K562 (cell line): ENCODE measurements around the gene FAM234A. TPM values are rescaled to one million over a fixed set of nuclear protein-coding genes. Genes with fewer than 3 reads are reported as not detected.

Source experiments
- CREB3 ChIP-seq: fragments of 450-650 bp; conservative IDR thresholded peaks from 2 replicates; pipeline ENCODE4 v1.6.1; 2016; ENCODE audit warnings: missing genetic modification characterization, low read depth, mild to moderate bottlenecking, missing compliant biosample characterization, moderate library complexity
- EHMT2 ChIP-seq: fragments of 450-650 bp; IDR thresholded peaks from 2 replicates; pipeline ENCODE4 v1.6.1; 2018; ENCODE audit warnings: antibody characterized with exemption
- ELF1 ChIP-seq: fragments of 200-800 bp; sonication (Bioruptor generic); IDR thresholded peaks from 2 replicates; pipeline ENCODE4 v1.6.1; 2016; ENCODE audit warnings: missing genetic modification characterization, missing compliant biosample characterization
- FOXJ3 ChIP-seq: sonication (generic); formaldehyde crosslinking; IDR thresholded peaks from 2 replicates; pipeline ENCODE4 v1.4.0; 2020; ENCODE audit warnings: mild to moderate bottlenecking, missing genetic modification reagents
- HMG20B ChIP-seq: fragments of 250-450 bp; sonication (Bioruptor Pico); IDR thresholded peaks from 2 replicates; pipeline ENCODE4 v1.5.0; 2021; ENCODE audit warnings: mild to moderate bottlenecking
- NR3C1 ChIP-seq: sonication (generic); formaldehyde crosslinking; IDR thresholded peaks from 2 replicates; pipeline ENCODE4 v1.8.1; 2022; ENCODE audit warnings: missing genetic modification reagents
- SAP30 ChIP-seq: fragments of 200-600 bp; sonication (generic); IDR thresholded peaks from 2 replicates; pipeline ENCODE4 v1.6.1; 2012; ENCODE audit warnings: borderline replicate concordance, low read depth, mild to moderate bottlenecking, moderate library complexity, low read length, control low read depth, inconsistent platforms; ENCODE audit not compliant: insufficient read depth, poor library complexity, severe bottlenecking
- STAT6 ChIP-seq: sonication (generic); formaldehyde crosslinking; IDR thresholded peaks from 2 replicates; pipeline ENCODE4 v1.8.1; 2023; ENCODE audit warnings: mild to moderate bottlenecking, missing genetic modification reagents
- TRIM24 ChIP-seq, 2 experiments: fragments of 450-650 bp; IDR thresholded peaks; 2 replicates each; pipeline ENCODE4 v1.6.1; 2016
- TRIM25 ChIP-seq: fragments of 450-650 bp; IDR thresholded peaks from 2 replicates; pipeline ENCODE4 v1.7.0; 2016; ENCODE audit warnings: borderline replicate concordance
- ZC3H11A ChIP-seq: IDR thresholded peaks from 2 replicates; pipeline ENCODE4 v1.6.1; 2012; ENCODE audit warnings: low read depth, low read length, improper control_type of control experiment
- ZMIZ1 ChIP-seq, 2 experiments: fragments of 150-350 bp in 1 of 2; IDR thresholded peaks; 2 replicates each; pipeline ENCODE4 v1.6.1; 2012 to 2016; ENCODE audit warnings: low read depth in 2 of 2, low read length in 2 of 2, mild to moderate bottlenecking in 1 of 2, moderate library complexity in 1 of 2
- ZNF197 ChIP-seq: fragments of 200-800 bp; sonication (Bioruptor generic); IDR thresholded peaks from 2 replicates; pipeline ENCODE4 v1.6.1; 2016; ENCODE audit warnings: low read depth, missing genetic modification characterization, missing compliant biosample characterization
- ZNF280A ChIP-seq: fragments of 450-650 bp; IDR thresholded peaks from 2 replicates; pipeline ENCODE4 v1.6.1; 2018; ENCODE audit warnings: mild to moderate bottlenecking, low read depth; ENCODE audit not compliant: partially characterized antibody
- ZNF384 ChIP-seq: IDR thresholded peaks from 2 replicates; pipeline ENCODE4 v1.6.1; 2012; ENCODE audit warnings: low read depth, low read length, improper control_type of control experiment
- ZNF41 ChIP-seq: fragments of 250-450 bp; sonication (Bioruptor Pico); conservative IDR thresholded peaks from 2 replicates; pipeline ENCODE4 v1.4.0; 2020; ENCODE audit warnings: mild to moderate bottlenecking
- polyA plus RNA-seq, 8 experiments: library from polyadenylated mRNA; depleted of rRNA in 4 of 8; stranded (reverse) in 5 of 8; unstranded in 3 of 8; fragments of >200 nt; fragmentation: Nextera tagmentation in 2 of 8; fragmentation: Illumina TruSeq in 1 of 8; extraction: Ambion mirVana in 2 of 8; extraction: Trizol in 1 of 8; gene quantifications; 2 replicates each; pipeline versions ENCODE4 v1.2.1 to v1.2.3, GENCODE V29; 2011 to 2014; ENCODE audit warnings: inconsistent platforms in 1 of 8, missing spikeins in 1 of 8
- total RNA-seq, 7 experiments: library from RNA; depleted of rRNA in 6 of 7; stranded (reverse); fragments of >200 nt in 6 of 7; fragmentation: Illumina TruSeq in 2 of 7; extraction: Trizol in 2 of 7; gene quantifications; 2 replicates each; pipeline versions ENCODE4 v1.2.1 to v1.2.3, GENCODE V29; 2011 to 2021; ENCODE audit warnings: low replicate concordance in 1 of 7

FAM234A gene
- total and polyA plus RNA-seq, 9 of the 15 experiments (the other 6 are each of a cell fraction or from before 2014, with no cell fraction given) = 1.0 to 47.9 (median 15.0) TPM

- TF ChIP-seq ZNF197 (peak; percentile 67; the same call in 1 of the 2 replicates), NR3C1 (CRISPR knock-in tag) (peak; percentile 62; the same call in 1 of the 2 replicates), TRIM24 (IDR thresholded peaks at IDR 0.05) (no peak), EHMT2 (no peak), ZNF41 (CRISPR knock-in tag) (no peak), CREB3 (tag) (no peak; the same call in 1 of the 2 replicates), ZC3H11A (no peak), ZNF384 (0 out of 2 replicates have a peak, but pooled peaks have one; percentile 5), HMG20B (CRISPR knock-in tag) (no peak), ZNF280A (no peak), SAP30 (peak; percentile 47), ZMIZ1 (IDR thresholded peaks at IDR 0.05; ENCODE audit: low read depth in 2 of 2, low read length in 2 of 2) (no peak), TRIM25 (no peak), FOXJ3 (no peak), STAT6 (CRISPR knock-in tag) (no peak), ELF1 (tag) (peak; percentile 78)
These were observed 5.5 kb upstream of the FAM234A start, which contains the start of gene LUC7L (continued) for GRCh38 chr16:228852-229730.
